Measurements from ENCODE around the gene FAM135A. TPM values are rescaled to one million over a fixed set of nuclear protein-coding genes. Genes with fewer than 3 reads are reported as not detected.

The FAM135A gene
- total and polyA plus RNA-seq, 2 of the 8 experiments (the other 6 are each of a cell fraction or from before 2014, with no cell fraction given), result 17.4 to 35.7 TPM

DNA sequence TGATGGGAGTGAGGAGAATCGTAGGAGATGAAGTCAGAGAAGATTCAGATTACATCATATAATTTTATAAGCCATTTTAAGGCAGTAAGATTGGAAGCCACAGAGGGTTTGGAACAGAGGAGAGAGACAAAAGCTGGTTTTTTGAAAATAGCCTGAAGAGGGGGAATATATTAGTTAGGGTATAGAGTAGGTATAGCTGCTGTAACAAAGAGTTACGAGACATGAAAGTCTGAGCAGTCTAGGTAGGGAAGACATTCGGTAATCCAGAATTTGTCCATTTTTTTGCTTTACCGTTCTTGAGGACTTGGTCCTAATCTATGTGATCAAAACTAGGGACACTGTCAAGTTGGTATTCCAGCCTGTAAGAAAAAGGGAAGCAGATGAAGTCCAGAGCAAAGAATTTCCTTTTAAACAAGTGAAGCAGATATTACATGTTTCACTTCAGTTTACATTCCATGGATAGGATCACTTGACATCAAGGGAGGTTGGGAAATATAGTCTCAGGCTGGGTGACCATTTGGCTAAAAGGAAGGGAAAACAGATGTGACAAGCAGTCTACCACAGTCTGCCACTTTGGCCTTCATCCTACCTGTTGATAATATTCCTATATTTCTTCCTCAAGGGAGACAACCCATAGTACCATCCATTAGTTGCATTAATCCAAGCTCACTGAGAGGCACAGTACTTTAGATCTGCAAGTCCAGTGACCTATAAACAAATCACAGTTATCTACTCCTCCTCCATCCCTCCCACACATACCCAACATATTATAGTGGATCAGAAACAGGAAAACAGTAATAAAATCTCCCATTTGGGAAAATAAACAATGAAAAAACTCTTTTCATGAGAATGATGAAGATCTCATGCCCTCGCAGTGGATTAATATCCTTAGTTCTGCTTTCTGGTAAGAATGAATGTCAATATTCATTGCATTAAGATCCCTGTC lies 10.2 kb downstream of the FAM135A start:
- no peak overlapping the region for H3K18ac ChIP-seq (ENCODE audit: extremely low read depth, low read length)
- no peak overlapping the region for H2BK5ac ChIP-seq (ENCODE audit: low read depth, low read length)
- H3K79me2 ChIP-seq (ENCODE audit: control insufficient read depth in 1 of 2, insufficient read depth in 2 of 2, low read length in 2 of 2), result peaks cover 8 to 69% of the 10 kb centered on the region in 2 experiments
- H2BK20ac ChIP-seq (ENCODE audit: low read length), result no peak overlapping the region
- H4K91ac ChIP-seq (replicated peaks; ENCODE audit: insufficient read length, low read length), result no peak overlapping the region
- H3K79me1 ChIP-seq (ENCODE audit: low read depth, low read length), result peaks cover 6% of the 10 kb centered on the region
- no peak overlapping the region for H3K56ac ChIP-seq (replicated peaks; ENCODE audit: insufficient read length, low read depth, low read length)
- H4K20me1 ChIP-seq (replicated peaks in 1 of 2; ENCODE audit: control insufficient read depth in 1 of 2, insufficient read depth in 2 of 2, low read length in 2 of 2), result peaks cover 0 to 2% of the 10 kb centered on the region in 2 experiments
- DNase-seq (ENCODE audit: low read depth in 1 of 2, low spot score in 2 of 2) (no peak), FAIRE-seq (no peak)
- H3K4ac ChIP-seq (replicated peaks; ENCODE audit: insufficient read length, low read depth, low read length), result no peak overlapping the region
- no peak overlapping the region for H2BK120ac ChIP-seq (replicated peaks; ENCODE audit: low read depth, low read length)
- no peak overlapping the region for H3K27ac ChIP-seq (ENCODE audit: low read depth, low read length)
- H3K4me3 ChIP-seq (ENCODE audit: extremely low read depth in 1 of 4, insufficient read depth in 2 of 4, low read depth in 3 of 4, low read length in 4 of 4), result no peak overlapping the region
- no peak overlapping the region for H2AFZ ChIP-seq (ENCODE audit: low read length)
- no peaks in the 10 kb centered on the region for H3K4me1 ChIP-seq (replicated peaks in 1 of 4; ENCODE audit: control insufficient read depth in 3 of 4, insufficient read depth in 4 of 4, low read length in 3 of 4)
- TF ChIP-seq HDAC2 (IDR thresholded peaks at IDR 0.05; ENCODE audit: borderline replicate concordance in 1 of 2, low read depth in 2 of 2, low read length in 2 of 2) (no peak), SAP30 (IDR thresholded peaks at IDR 0.05; ENCODE audit: insufficient read depth, insufficient replicate concordance, low read length) (no peak), SRF (IDR thresholded peaks at IDR 0.05; ENCODE audit: low read depth, low read length) (no peak)
- no peak overlapping the region for H2BK15ac ChIP-seq (ENCODE audit: low read length)
- H3K27me3 ChIP-seq (replicated peaks in 1 of 4; ENCODE audit: control insufficient read depth in 3 of 4, extremely low read depth in 1 of 4, insufficient read depth in 3 of 4, low read length in 3 of 4), result no peaks in the 10 kb centered on the region
- no peak overlapping the region for H2AK5ac ChIP-seq (ENCODE audit: low read depth, low read length)
- ChIA-PET POLR2A (ENCODE audit: partially characterized antibody) (interaction anchor here (1.0 to 2.9 kb wide), 3 partner anchors 10 to 13 kb away, joined by 5 to 17 read pairs (median 10); partner anchors contain the start of gene FAM135A), CTCF (ENCODE audit: partially characterized antibody) (no interaction called here)
- H3K14ac ChIP-seq (ENCODE audit: insufficient read length), result no peak overlapping the region
- peaks cover 0 to 23% (median 9%) of the 10 kb centered on the region in 4 experiments; a peak in 3 of 8 replicates for H3K36me3 ChIP-seq (ENCODE audit: control insufficient read depth in 2 of 4, insufficient read depth in 4 of 4, low read length in 3 of 4)
- no peak overlapping the region for H3K9ac ChIP-seq (replicated peaks in 1 of 4; ENCODE audit: extremely low read depth in 1 of 4, low read depth in 3 of 4, low read length in 3 of 4)
- H4K8ac ChIP-seq (ENCODE audit: extremely low read depth, insufficient read depth, low read length), result no peak overlapping the region
- H3K9me3 ChIP-seq (ENCODE audit: insufficient read depth in 2 of 2, low read depth in 1 of 2, low read length in 1 of 2), result no peaks in the 10 kb centered on the region
- H3K4me2 ChIP-seq (ENCODE audit: insufficient read depth in 1 of 2, low read depth in 2 of 2, low read length in 2 of 2), result no peak overlapping the region
- no peak overlapping the region for H4K5ac ChIP-seq (ENCODE audit: insufficient read length, low read depth, low read length)
- WGBS, 2 experiments (ENCODE audit: extremely low coverage in 1 of 2, insufficient coverage in 1 of 2, insufficient read length in 1 of 2, insufficient replicate concordance in 2 of 2, low coverage in 1 of 2, low lambda C conversion rate in 2 of 2, missing lambda C conversion rate in 1 of 2), result 91 to 100% methylated on average over 1 to 5 of the region's 5 CpGs
- no peaks in the 10 kb centered on the region for H3K23me2 ChIP-seq (ENCODE audit: low read depth, low read length)
- no peak overlapping the region for H3K23ac ChIP-seq (ENCODE audit: insufficient read length)
- H2BK12ac ChIP-seq (ENCODE audit: low read depth, low read length), result no peak overlapping the region

Measured in H1 (cell line).